Activated CD4-positive, alpha-beta T cell treated with anti-CD3 and anti-CD28 coated beads, Interleukin-2, amount 50 U/mL, for 48 hours (primary cell): Measurements from ENCODE around the gene SNED1.
A peak's percentile ranks its signal among the peaks of the same experiment; 100 is the strongest.
"Not testable (repeated sequence)": the region's sequence is repeated elsewhere in the genome, so short reads cannot be mapped to it uniquely, and the experiment has no call there.

Experiments
- DNase-seq, 2 experiments: peaks; one replicate each; pipeline ENCODE4 v3.0.0-alpha.2; 2020

The SNED1 gene

GRCh38 chr2:240972636-240973521 lies 25.5 kb upstream of the SNED1 start:
- DNase-seq: no peak

GRCh38 chr2:240974771-240975572 lies 23.4 kb upstream of the SNED1 start:
- no peak for DNase-seq

DNA sequence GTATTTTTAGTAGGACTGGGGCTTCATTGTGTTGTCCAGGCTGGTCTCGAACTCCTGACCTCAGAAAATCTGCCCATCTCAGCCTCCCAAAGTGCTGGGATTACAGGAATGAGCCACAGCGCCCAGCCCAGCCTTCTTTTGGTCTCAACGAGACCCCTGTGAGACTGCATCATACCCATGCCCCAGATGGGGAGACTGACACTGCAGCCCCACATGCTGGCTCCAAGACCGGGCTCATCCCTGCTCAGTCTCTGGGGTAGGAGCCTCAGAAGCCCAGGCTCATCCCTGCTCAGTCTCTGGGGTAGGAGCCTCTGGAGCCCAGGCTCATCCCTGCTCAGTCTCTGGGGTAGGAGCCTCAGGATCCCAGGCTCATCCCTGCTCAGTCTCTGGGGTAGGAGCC lies 22.5 kb upstream of the SNED1 start:
- DNase-seq: not testable (repeated sequence)

DNA sequence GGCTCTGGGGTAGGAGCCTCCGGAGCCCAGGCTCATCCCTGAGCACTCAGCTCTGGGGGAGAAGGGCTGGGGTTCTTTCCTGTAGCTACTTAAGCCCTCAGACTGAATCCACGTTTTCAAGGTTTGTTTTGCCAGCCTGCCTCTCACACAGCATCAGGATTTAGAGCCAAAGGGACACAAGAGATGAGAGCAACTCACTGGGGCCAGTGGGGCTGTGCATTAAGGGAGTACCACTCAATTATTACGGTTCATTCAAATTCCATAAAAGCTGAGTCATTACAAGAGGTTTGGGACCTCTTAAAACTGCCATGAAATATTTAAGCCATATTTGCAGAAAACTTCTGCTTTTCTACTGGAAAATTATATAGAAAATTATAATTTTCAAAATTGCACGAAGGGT lies 17.1 kb upstream of the SNED1 start:
- DNase-seq: no peak

- DNase-seq: no peak
Observed at GRCh38 chr2:240981871-240982800, 16.3 kb upstream of the SNED1 start.

DNA sequence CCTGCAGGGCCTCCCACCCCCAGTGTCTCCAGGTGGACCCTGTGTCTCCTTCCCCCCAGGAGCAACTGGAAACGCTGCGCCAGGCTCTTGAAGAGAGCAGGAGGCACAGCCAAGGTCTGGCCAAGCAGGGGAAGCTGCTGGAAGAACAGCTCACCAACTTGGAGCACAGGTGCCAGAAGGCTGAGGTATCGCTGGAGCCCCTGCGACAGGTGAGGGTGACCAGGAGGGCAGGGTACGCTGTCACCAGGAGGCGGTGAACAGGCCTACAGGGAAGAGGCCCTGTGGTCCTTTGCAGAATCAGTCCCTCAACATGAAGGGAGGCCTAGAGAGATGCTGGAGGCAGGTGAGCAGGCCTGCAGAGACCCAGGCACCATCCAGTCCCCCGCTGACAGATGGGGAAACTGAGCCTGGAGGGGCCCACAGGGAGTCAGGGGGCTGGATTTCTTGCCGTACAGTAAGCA lies 15.6 kb upstream of the SNED1 start:
- DNase-seq: no peak

DNA sequence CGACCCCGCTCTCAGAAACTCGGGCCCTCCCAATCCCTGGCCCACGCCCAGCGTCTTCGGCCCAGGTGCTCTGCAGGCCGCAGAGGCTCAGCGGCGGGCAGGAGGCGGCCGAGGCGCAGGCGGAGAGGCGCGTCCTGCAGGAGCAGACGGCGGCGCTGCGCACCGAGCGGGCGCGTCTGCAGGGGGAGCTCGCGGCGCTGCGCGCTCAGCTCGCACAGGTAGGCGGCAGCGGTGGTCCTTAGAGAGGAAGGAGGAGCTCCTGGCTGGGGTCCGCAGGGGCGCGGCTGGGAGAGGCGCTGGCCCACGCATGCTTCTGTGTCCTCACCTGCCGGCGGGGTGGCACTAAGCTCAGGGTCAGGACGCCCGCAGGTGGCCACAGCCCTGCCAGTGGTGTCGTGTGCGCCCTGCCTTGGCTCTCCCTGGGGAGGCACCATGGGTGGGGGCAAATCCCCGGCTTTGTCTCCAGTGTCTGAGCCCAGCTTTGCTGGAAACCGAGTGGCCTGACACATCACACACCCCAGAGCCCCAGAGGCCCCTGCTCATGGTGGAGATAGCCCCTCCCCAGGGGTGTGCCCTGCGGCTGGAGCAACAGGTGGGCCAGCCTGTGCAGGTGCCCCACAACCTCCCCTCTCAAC lies 14.9 kb upstream of the SNED1 start:
- DNase-seq: peak; percentile 17 to 27

- no peak for DNase-seq
Observed at GRCh38 chr2:240983996-240984498, 14.4 kb upstream of the SNED1 start.

GRCh38 chr2:240985881-240986786 lies 12.3 kb upstream of the SNED1 start:
- no peak for DNase-seq

DNA sequence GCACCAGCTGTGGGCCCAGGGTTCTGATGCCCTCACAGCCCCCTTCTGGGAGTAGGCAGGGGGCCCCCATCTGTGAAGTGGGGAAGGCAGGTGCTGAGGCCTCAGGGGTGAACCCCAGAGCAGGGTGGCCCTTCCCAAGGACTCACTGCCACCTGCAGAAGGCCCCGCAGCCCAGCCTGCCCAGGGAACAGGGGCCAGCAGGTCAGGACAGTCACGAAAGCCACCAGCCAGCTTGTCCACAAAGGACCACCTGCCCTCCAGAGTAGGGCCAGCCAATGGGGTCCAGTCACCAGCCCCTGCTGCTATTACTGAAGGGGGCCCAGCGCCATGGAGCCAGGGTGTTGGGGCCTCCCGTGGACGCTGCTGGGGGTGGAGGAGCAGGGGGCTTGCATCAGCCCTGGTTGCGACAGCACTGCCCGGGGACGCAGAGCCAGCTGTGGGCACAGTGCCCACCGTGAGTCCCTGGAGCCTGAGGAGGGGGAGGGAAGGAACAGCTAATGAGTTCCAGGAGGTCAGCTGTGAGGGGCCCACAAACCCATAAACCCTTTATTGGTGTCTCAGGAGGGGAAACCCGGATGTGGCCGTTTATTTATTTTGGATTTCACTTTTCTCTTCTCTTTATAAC lies 11.5 kb upstream of the SNED1 start:
- DNase-seq: no peak

DNA sequence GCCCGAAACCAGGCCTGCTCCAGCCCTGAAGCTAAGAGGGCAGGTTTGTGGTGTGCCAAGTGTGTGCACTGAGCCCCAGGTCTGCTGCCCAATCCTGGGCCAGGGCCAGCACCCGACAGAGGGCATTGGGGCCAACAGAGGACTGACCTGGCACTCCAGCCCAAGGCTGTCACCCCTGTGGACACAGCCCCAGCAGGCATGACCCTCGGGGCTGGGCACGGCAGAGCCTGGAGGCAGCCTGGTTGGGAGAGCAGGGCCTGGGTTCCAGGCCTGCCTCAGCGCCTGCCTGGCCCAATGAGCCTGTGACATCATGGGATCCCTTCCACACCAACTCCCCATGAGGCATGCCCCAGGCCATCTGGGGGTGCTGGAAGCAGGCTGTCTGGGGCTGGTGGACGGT lies 10.8 kb upstream of the SNED1 start:
- no peak for DNase-seq

DNA sequence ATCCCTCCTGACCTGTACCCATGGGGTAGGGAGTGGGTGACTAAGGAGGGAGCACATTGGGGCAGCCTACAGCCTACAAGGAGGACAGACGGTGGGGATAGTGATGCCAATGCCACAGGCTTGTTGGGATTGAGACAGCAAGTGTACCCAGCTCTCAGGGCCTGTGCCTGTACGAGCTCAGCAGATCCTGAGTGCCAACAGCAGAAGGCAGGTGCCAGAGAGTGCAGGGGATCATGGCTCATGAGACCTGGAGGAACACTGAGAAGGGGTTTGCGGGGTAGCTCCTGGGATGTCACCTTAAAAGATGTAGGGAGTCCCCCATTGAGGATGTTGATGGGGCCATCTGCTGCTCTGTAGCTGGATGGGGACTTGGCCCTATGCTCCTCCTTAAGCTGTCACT lies 10.3 kb upstream of the SNED1 start:
- no peak for DNase-seq

DNA sequence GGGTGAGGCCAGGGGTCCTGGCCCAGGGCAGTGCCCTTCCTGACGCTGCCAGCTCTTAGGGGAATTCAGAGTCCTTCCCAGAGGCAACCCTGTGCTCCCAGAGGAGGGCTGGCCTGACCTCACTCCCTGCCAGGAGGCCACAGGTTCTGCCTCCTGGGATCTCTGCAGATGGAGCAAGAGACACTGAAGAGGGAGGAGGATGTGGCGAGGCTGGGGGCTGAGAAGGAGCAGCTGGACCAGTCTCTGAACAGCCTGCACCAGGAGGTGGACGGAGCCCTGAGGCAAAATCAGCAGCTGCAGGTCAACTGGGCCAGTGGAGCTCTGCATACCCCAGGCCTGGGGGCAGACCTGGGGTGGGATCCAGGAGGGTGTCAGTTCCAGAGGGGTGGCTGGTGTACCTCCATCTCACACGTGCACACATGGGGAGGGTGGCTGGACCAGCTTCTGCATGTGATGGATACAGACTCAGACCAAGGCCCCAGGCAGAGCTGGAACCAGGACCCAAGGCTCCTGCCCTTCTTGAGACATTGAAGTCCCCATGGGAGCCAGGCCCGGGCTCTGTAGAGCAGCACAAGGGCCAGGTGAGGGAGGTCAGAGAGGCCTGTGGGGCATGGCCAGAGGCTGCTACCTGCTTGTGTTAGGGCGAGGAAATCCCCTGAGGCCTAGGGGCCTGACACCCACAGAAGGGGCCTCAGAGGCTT lies 9.7 kb upstream of the SNED1 start:
- no peak for DNase-seq

DNA sequence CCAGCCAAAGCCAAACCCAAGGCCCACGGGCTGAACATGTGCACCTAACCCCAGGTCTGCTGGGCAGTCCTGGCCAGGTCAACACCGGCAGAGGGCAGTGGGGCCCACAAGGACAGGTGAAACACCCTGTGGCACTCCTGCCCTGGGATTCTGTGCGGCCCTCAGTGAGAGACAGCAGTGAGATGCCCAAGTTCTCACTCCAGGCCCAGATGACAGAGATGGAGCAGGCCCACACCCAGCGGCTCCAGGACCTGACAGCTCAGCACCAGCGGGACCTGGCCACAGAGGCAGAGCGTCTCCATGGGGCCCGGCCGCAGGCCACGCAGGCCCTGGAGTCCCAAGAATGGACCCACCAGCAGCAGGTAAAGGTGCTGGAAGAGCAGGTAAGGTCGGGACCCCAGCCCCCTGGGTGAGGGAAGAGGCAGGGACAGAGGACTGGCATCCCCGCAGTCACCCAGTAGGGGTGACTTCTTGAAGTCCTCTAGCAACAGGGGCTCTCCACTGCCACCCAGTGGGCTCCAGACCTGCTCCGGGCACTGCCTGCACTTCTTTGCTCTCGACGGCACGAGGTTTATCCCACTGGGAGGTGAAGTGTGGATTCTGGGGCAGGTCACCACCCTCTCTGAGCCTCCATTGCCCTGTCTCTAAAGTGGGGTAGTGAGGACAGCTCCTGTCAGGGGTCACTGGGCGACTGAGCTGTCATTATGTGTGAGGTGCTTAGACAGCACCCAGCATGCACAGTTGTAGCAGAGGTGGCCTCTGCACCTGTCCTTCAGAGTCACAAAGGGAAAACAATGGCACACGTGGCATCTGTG lies 8.8 kb upstream of the SNED1 start:
- no peak for DNase-seq

DNA sequence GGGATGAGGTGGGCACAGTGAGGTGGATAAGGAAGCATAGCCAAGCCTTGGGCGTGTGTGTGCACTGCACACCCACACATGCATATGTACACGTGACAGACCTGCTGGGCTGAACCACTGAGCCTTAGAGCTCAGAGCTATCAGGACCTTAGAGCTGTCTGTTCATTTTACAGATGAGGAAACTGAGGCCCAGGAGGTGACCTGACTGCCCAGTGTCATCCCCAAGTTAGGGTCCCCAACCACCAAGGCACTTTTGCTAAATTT lies 8.2 kb upstream of the SNED1 start:
- no peak for DNase-seq

- no peak for DNase-seq
Observed at GRCh38 chr2:240990726-240991377, 7.6 kb upstream of the SNED1 start.

- DNase-seq: no peak
Observed at GRCh38 chr2:240991378-240992263, 6.8 kb upstream of the SNED1 start.
